T-helper 2 cell treated with Interferon-gamma antibody and Interleukin-4, amounts not matched to agents 5 μg/mL and 100 μg/mL, for 36 hours (primary cell): Measurements from ENCODE around the gene ASXL2.
"Not testable (repeated sequence)": the region's sequence is repeated elsewhere in the genome, so short reads cannot be mapped to it uniquely, and the experiment has no call there.

ENCODE experiments used
- DNase-seq: peaks from one replicate; pipeline ENCODE4 v3.0.0; 2021; ENCODE audit warnings: low spot score
- H3K27ac Mint-ChIP-seq: one replicate; pipeline ENCODE4 v1.8.0; 2021; ENCODE audit warnings: mild to moderate bottlenecking, mixed read lengths
- H3K27me3 Mint-ChIP-seq: one replicate; pipeline ENCODE4 v1.8.0; 2021; ENCODE audit warnings: low read depth, mixed read lengths
- H3K36me3 Mint-ChIP-seq: one replicate; pipeline ENCODE4 v1.8.0; 2021; ENCODE audit warnings: low read depth, mixed read lengths
- H3K4me1 Mint-ChIP-seq: one replicate; pipeline ENCODE4 v1.8.0; 2021; ENCODE audit warnings: low read depth, mixed read lengths
- H3K4me3 Mint-ChIP-seq: one replicate; pipeline ENCODE4 v1.8.0; 2022; ENCODE audit warnings: mild to moderate bottlenecking, moderate library complexity, mixed read lengths
- H3K9me3 Mint-ChIP-seq: one replicate; pipeline ENCODE4 v1.8.0; 2021; ENCODE audit warnings: mixed read lengths

ASXL2 gene

DNA sequence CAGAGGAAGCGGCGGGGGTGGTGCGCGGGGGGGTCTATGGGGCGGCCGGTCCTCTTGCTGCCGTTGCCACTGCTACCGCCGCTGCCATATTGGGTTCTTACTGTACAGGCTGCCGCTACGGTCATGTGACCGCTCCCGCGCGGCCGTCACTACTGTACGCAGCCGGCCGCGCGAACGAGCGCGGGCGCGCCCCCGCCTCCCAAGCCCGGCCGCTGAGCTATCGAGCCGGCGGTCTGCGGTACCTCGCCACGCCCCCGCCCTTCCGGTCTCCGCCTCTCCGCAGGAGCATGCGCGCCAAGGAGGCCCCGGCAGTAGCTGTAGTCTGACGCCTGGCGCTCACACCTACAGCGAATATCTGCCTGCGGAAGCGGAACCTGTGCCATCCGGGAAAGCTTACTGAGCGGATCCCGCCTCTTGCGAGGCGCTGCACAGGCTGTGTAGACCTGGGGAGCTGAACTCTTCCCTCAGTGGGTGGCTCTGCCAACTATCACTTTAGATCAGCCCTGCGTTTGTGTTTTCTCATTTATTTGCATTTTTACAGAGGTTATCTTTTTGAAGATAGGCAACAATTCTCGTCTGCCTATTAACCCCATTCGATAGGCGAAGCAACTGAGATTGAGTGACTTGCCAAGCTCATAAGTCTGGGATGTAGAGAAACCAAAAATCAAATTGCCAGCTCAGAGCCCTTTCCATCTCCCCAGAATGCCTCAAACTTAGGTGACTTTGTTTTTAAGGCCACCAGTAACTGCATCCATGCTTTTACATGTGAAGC is at the start of gene ASXL2:
Gene ASXL2, minus strand, starts transcription at position 127 of the 772 bp plus-strand sequence. CDS start 265 bp downstream, outside the sequence.
- DNase-seq, result peak; percentile 99
- Mint-ChIP-seq H3K4me1 (peaks cover 40% of the 10 kb centered on the region), H3K27me3 (no peaks in the 10 kb centered on the region), H3K4me3 (peak within 1 kb of the TSS; percentile 90), H3K9me3 (no peaks in the 10 kb centered on the region), H3K27ac (peak within 1 kb of the TSS; percentile 95), H3K36me3 (peaks cover 13% of the 10 kb centered on the region)

DNA sequence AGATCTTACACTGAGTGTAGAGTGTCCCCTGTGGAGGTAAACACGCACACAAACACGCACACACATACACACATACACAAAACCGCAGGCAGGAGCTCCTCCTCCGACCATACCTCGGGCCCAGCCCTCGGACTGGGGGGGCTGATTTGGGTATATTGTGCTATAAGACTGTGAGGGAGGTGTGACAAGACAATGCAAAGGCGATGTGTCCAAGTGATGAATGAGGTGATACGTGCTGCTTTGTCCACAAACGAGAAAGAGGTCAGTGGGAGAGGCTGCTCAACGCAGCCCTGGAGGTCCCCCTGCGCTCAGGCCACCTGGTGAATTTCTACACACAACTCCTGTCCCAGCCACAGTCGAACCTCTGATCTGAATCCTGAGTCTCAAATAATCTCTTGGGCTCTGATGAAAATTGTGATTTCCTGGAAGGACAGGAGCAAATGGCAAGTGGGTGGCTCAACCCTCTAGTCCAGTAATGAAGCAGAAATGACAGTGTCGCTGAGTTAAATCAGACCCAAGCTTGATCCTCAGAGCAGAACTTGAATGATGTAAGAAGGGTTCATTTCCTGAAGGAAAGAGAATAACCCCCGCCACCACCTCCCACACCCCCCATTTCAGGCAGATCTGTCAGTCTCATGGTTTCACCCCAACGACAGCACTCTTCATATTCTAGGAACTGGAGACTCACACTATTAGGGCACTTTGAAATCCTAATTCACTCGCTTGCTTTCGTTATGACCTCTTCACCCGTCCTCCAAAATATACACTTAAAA is 48.9 kb upstream of the ASXL2 start:
- H3K27ac Mint-ChIP-seq, result no peak overlapping the region
- no peak overlapping the region for H3K4me3 Mint-ChIP-seq
- peaks cover 4% of the 10 kb centered on the region for H3K36me3 Mint-ChIP-seq
- H3K9me3 Mint-ChIP-seq, result no peaks in the 10 kb centered on the region
- no peak for DNase-seq
- H3K4me1 Mint-ChIP-seq, result no peaks in the 10 kb centered on the region
- H3K27me3 Mint-ChIP-seq, result peaks cover 2% of the 10 kb centered on the region

DNA sequence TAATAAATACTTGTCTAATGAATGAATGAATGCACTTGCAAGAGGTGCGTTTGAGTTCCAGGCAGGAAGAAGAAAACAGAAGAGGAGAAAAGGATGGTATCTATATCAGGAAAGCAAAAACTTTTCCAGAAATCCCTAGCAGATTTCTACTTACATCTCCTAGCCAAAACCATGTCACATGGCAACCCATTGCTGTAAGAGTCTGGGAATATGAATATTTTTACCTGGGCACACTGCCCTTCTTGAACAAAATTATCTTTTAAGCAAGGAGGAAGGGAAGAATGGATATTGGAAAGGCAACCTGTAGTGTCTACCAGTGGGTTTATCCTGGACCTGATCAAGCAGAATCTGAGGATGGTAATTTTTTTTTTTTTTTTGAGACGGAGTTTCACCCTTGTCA is 44.2 kb upstream of the ASXL2 start:
- no peak overlapping the region for H3K27ac Mint-ChIP-seq
- peaks cover 2% of the 10 kb centered on the region for H3K27me3 Mint-ChIP-seq
- H3K9me3 Mint-ChIP-seq, result no peaks in the 10 kb centered on the region
- H3K4me3 Mint-ChIP-seq, result no peak overlapping the region
- H3K4me1 Mint-ChIP-seq, result no peaks in the 10 kb centered on the region
- H3K36me3 Mint-ChIP-seq, result no peaks in the 10 kb centered on the region
- DNase-seq, result no peak

DNA sequence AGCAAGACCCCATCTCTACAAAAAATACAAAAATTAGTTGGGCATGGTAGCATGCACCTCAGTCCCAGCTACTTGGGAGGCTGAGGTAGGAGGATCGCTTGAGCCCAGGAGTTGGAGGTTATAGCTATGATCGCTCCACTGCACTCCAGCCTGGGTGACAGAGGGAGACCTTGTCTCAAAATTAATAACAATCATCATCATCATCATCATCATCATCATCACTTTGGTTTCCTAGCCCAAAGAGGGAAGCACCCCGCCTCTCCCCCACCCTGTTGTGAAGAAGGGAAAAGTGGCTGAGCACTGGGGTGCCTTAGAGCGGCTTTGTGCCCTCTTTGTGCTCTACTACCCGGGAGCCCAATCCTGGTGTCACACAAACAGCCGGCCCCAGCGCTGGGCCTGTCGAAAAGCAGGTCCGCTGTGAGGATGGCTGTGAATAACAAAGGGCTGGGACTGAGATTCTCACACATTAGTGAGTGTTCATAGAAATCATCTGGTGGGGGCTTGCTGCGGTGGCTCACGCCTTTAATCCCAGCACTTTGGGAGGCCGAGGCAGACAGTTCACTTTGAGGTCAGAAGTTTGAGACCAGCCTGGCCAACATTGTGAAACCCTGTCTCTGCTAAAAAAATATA is 42.6 kb upstream of the ASXL2 start:
- Mint-ChIP-seq H3K4me3 (no peak overlapping the region), H3K9me3 (no peaks in the 10 kb centered on the region), H3K4me1 (peaks cover 7% of the 10 kb centered on the region), H3K36me3 (no peaks in the 10 kb centered on the region), H3K27ac (no peak overlapping the region), H3K27me3 (peaks cover 2% of the 10 kb centered on the region)
- DNase-seq, result no peak

DNA sequence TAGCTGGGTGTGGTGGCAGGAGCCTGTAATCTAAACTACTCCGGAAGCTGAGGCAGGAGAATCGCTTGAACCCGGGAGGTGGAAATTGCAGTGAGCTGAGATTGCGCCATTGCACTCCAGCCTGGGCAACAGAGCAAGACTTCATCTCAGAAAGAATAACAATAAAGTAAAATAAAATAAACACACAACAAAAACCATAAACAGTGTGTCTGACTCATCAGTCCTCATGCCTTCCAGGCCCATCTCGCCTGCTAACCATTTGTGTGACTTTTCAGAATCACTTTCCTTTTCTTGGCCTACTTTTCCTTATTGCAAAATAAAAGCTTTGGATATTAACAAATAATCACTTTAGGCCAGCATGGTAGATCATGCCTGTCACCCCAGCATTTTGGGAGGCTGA is 42.0 kb upstream of the ASXL2 start:
- Mint-ChIP-seq H3K9me3 (no peaks in the 10 kb centered on the region), H3K27ac (no peak overlapping the region), H3K4me3 (no peak overlapping the region), H3K27me3 (peaks cover 2% of the 10 kb centered on the region), H3K36me3 (no peaks in the 10 kb centered on the region), H3K4me1 (peaks cover 7% of the 10 kb centered on the region)
- no peak for DNase-seq

DNA sequence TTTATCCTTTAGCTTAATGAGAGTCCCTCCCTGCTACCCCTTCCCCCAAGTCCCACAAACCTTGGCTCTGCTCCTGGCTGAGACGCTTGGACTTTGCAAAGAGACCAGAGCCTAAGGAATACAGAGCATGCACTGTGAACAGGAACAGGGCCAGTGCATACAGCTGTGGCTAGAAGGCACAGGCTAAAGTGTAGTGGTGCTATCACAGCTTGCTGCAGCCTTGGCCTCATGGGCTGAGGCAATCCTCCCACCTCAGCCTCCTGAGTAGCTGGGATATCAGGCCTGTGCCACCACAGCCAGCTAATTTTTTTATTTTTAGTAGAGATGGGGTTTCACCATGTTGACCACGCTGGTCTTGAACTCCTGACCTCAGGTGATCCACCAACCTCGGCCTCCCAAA is 39.5 kb upstream of the ASXL2 start:
- DNase-seq, result no peak
- H3K4me3 Mint-ChIP-seq, result no peak overlapping the region
- no peak overlapping the region for H3K27ac Mint-ChIP-seq
- no peaks in the 10 kb centered on the region for H3K27me3 Mint-ChIP-seq
- H3K9me3 Mint-ChIP-seq, result no peaks in the 10 kb centered on the region
- H3K4me1 Mint-ChIP-seq, result peaks cover 10% of the 10 kb centered on the region
- H3K36me3 Mint-ChIP-seq, result no peaks in the 10 kb centered on the region

DNA sequence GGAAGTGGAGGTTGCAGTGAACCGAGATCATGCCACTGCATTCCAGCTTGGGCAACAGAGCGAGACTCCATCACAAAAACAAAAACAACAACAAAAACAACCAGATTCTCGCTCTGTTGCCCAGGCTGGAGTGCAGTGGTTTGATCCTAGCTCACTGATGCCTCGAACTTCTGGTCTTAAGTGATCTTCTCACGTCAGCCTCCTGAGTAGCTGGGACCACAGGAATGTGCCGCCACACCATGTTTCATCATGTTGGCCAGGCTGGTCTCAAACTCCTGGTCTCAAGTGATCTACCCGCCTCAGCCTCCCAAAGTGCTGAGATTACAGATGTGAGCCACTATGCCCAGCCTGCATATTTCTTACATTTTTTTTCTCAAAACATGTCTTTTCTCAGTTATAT is 39.1 kb upstream of the ASXL2 start:
- not testable (repeated sequence) for H3K27ac Mint-ChIP-seq, H3K4me1 Mint-ChIP-seq, DNase-seq, H3K27me3 Mint-ChIP-seq, H3K36me3 Mint-ChIP-seq, H3K4me3 Mint-ChIP-seq, H3K9me3 Mint-ChIP-seq

DNA sequence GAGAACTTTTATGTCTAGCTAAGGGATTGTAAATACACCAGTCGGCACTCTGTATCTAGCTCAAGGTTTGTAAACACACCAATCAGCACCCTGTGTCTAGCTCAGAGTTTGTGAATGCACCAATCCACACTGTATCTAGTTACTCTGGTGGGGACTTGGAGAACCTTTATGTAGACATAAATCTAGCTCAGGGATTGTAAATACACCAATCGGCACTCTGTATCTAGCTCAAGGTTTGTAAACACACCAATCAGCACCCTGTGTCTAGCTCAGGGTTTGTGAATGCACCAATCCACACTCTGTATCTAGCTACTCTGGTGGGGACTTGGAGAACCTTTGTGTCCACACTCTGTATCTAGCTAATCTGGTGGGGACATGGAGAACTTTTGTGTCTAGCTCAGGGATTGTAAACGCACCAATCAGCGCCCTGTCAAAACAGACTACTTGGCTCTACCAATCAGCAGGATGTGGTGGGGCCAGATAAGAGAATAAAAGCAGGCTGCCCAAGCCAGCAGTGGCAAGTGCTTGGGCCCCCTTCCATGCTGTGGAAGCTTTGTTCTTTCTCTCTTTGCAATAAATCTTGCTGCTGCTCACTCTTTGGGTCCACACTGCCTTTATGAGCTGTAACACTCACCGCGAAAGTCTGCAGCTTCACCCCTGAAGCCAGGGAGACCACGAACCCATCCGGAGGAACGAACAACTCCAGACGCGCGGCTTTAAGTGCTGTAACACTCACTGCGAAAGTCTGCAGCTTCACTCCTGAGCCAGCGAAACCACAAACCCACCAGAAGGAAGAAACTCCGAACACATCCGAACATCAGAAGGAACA is 37.9 kb upstream of the ASXL2 start:
- not testable (repeated sequence) for H3K4me1 Mint-ChIP-seq, H3K27me3 Mint-ChIP-seq, H3K9me3 Mint-ChIP-seq, H3K36me3 Mint-ChIP-seq
- Mint-ChIP-seq H3K4me3 (peak overlapping the region; percentile 74), H3K27ac (peak overlapping the region; percentile 73)
- peak; percentile 31 for DNase-seq

DNA sequence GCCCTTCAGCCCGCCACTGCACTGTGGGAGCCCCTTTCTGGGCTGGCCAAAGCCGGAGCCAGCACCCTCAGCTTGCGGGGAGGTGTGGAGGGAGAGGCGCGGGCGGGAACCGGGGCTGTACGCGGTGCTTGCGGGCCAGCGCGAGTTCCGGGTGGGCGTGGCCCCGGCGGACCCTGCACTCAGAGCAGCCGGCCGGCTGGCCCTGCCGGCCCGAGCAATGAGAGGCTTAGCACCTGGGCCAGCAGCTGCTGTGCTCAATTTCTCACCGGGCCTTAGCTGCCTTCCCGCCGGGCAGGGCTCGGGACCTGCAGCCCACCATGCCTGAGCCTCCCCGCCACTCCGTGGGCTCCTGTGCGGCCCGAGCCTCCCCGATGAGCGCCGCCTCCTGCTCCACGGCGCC is 37.1 kb upstream of the ASXL2 start:
- H3K27ac Mint-ChIP-seq, H3K4me1 Mint-ChIP-seq, H3K36me3 Mint-ChIP-seq, H3K9me3 Mint-ChIP-seq, H3K27me3 Mint-ChIP-seq, DNase-seq, H3K4me3 Mint-ChIP-seq: not testable (repeated sequence)

DNA sequence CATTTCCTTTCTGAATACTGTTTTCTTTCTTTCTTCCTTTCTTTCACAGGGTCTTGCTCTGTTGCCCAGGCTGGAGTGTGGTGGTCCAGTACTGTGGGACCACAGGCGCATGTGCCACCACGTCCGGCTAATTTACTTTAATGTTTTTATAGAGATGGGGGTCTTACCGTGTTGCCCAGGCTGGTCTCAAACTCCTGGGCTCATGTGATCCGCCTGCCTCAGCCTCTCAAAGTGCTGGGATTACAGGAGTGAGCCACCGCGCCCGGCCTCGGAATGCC is 35.3 kb upstream of the ASXL2 start:
- H3K4me3 Mint-ChIP-seq, H3K36me3 Mint-ChIP-seq, H3K9me3 Mint-ChIP-seq, DNase-seq, H3K27ac Mint-ChIP-seq, H3K27me3 Mint-ChIP-seq, H3K4me1 Mint-ChIP-seq: not testable (repeated sequence)

GRCh38 chr2:25912851-25913695 is 34.8 kb upstream of the ASXL2 start:
- Mint-ChIP-seq H3K4me1 (peaks cover 10% of the 10 kb centered on the region), H3K27me3 (no peaks in the 10 kb centered on the region), H3K27ac (no peak overlapping the region), H3K4me3 (no peak overlapping the region), H3K9me3 (no peaks in the 10 kb centered on the region), H3K36me3 (no peaks in the 10 kb centered on the region)
- DNase-seq, result no peak

GRCh38 chr2:25909574-25909973 is 31.3 kb upstream of the ASXL2 start:
- not testable (repeated sequence) for H3K27ac Mint-ChIP-seq, H3K9me3 Mint-ChIP-seq, DNase-seq, H3K27me3 Mint-ChIP-seq, H3K36me3 Mint-ChIP-seq, H3K4me1 Mint-ChIP-seq, H3K4me3 Mint-ChIP-seq

DNA sequence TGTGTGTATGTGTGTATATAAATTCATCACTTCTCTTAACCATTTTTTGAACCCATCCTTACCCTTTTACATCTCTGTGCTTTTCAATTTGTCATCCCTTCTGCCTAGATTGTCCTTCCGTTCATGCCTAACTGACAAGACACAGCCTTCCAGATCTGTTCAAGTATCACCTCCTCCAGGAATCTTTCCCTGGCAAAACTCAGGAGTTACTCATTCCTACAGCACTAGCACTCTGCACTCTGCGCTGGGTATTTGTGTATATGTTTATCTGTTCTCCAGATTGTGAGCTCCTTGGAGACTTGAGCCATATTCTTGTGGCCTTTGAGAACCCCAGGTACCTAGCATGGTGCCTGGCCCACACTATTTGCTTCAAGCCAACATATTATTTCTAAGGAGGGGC is 26.8 kb upstream of the ASXL2 start:
- DNase-seq, result no peak
- Mint-ChIP-seq H3K36me3 (no peaks in the 10 kb centered on the region), H3K4me1 (no peaks in the 10 kb centered on the region), H3K27me3 (no peaks in the 10 kb centered on the region), H3K4me3 (no peak overlapping the region), H3K27ac (no peak overlapping the region), H3K9me3 (no peaks in the 10 kb centered on the region)
